Right lobe of liver (tissue), 6 donors: ENCODE results near the gene COX4I2. TPM values are rescaled to one million over a fixed set of nuclear protein-coding genes. Genes with fewer than 3 reads are reported as not detected.
"Not testable (repeated sequence)": the region's sequence is repeated elsewhere in the genome, so short reads cannot be mapped to it uniquely, and the experiment has no call there.

Source experiments
- ATAC-seq, 4 donors: fragments of 200-7000 bp; cut with Tn5 transposase; one replicate each; pipeline ENCODE4 v1.9.1; 2020; ENCODE audit warnings: mild to moderate bottlenecking in 4 of 4, moderate library complexity in 4 of 4
- DNase-seq, 3 donors: peaks; one replicate each; pipeline ENCODE4 v3.0.0-alpha.2; 2020
- H3K27ac ChIP-seq, 3 donors: fragments of 200-600 bp; one replicate each; pipeline ENCODE4 v1.8.0; 2022
- H3K27me3 ChIP-seq, 2 donors: fragments of 200-600 bp; one replicate each; pipeline ENCODE4 v1.8.0; 2022
- H3K36me3 ChIP-seq, 4 donors: fragments of 200-600 bp; sonication (generic) in 1 of 4; one replicate each; pipeline versions ENCODE4 v1.5.1 to v1.8.0; 2017 to 2022; ENCODE audit warnings: control low read depth in 1 of 4
- H3K4me1 ChIP-seq, 4 donors: fragments of 200-600 bp; sonication (generic) in 1 of 4; one replicate each; pipeline versions ENCODE4 v1.5.1 to v1.8.0; 2017 to 2022; ENCODE audit warnings: control low read depth in 1 of 4
- H3K4me3 ChIP-seq, 3 donors: fragments of 200-600 bp; one replicate each; pipeline ENCODE4 v1.8.0; 2022
- H3K9me3 ChIP-seq, 4 donors: fragments of 200-600 bp; sonication (generic) in 1 of 4; one replicate each; pipeline versions ENCODE4 v1.5.1 to v1.8.0; 2017 to 2022; ENCODE audit warnings: control low read depth in 1 of 4
- CTCF ChIP-seq, 4 donors: fragments of 200-600 bp in 3 of 4; fragments of 450-650 bp in 1 of 4; IDR thresholded peaks; one replicate each; pipeline versions ENCODE4 v1.5.1 to v1.8.0; 2016 to 2022; ENCODE audit warnings: antibody characterized with exemption in 4 of 4, mild to moderate bottlenecking in 2 of 4
- POLR2A ChIP-seq: fragments of 450-650 bp; IDR thresholded peaks from one replicate; pipeline ENCODE4 v1.6.1; 2017; ENCODE audit warnings: antibody characterized with exemption, mild to moderate bottlenecking
- WGBS: methylation state at CpG from one replicate; pipeline ENCODE4 v1.1.6; 2018; ENCODE audit warnings: low coverage, low lambda C conversion rate; ENCODE audit not compliant: insufficient coverage; ENCODE audit errors: missing lambda C conversion rate; 5-methylcytosine and 5-hydroxymethylcytosine counted together
- intact Hi-C, 2 donors: fragments of 100-400 bp; cut with DNase I; formaldehyde crosslinking; loops; one replicate each; pipeline versions ENCODE4 v1.11.2 to v1.14.1; 2022
- total RNA-seq, 6 experiments: library from RNA; depleted of rRNA in 2 of 6; stranded (reverse); fragments of >200 nt in 2 of 6; fragmentation: NEBNext Ultra II Directional in 3 of 6; extraction: Animal tissue kit (Norgen Biotek cat#: 25700) in 3 of 6; gene quantifications; one replicate each; pipeline versions ENCODE4 v1.1.0 to v1.2.4, GENCODE V29; 2016 to 2023
- donor health status: DM: no; HTN: yes; CAD: no.
- donor health status: DM: no; HTN: no; CAD: no.
- donor health status: DM: no; HTN: no; CAD: no.
- donor health status: DM: no; HTN: yes; CAD: no.
- donor health status: DM: no; HTN: yes; CAD: no.

COX4I2 gene
- total RNA-seq, 6 experiments from 2014 or later = not detected

- Histone ChIP-seq H3K27me3 (no peaks in the 10 kb centered on the region), H3K27ac (peak overlapping the region; percentile 59 to 81 (median 79)), H3K4me3 (peak overlapping the region; percentile 76 to 96 (median 82)), H3K4me1 (peaks cover 0 to 72% (median 22%) of the 10 kb centered on the region in 4 donors), H3K36me3 (no peaks in the 10 kb centered on the region), H3K9me3 (no peaks in the 10 kb centered on the region)
- ATAC-seq (no peak), DNase-seq (peak; percentile 62 to 76 (median 65))
- 28% methylated on average over 2 of the region's 8 CpGs for WGBS
- TF ChIP-seq POLR2A = peak; percentile 69
- TF ChIP-seq CTCF (IDR thresholded peaks at IDR 0.05) = no peak
- intact Hi-C loops = no loop called here
Measured at GRCh38 chr20:31606804-31607639, 30.7 kb upstream of the COX4I2 start.

GRCh38 chr20:31607640-31608250, 30.0 kb upstream of the COX4I2 start:
- 32% methylated on average over 9 of the region's 9 CpGs for WGBS
- H3K27me3 ChIP-seq = no peaks in the 10 kb centered on the region
- peaks cover 0 to 79% (median 27%) of the 10 kb centered on the region in 4 donors for H3K4me1 ChIP-seq
- H3K27ac ChIP-seq = peak overlapping the region; percentile 59 to 79 (median 69)
- ATAC-seq (no peak), DNase-seq (no peak)
- H3K36me3 ChIP-seq = no peaks in the 10 kb centered on the region
- TF ChIP-seq POLR2A (no peak), CTCF (IDR thresholded peaks at IDR 0.05) (no peak)
- H3K4me3 ChIP-seq = peak overlapping the region; percentile 6 to 96 (median 9)
- intact Hi-C loops = no loop called here
- H3K9me3 ChIP-seq = no peaks in the 10 kb centered on the region

- peak; percentile 39 to 67 (median 51) for ATAC-seq
- peak; percentile 93 to 95 (median 94) for DNase-seq
- Histone ChIP-seq H3K9me3 (no peaks in the 10 kb centered on the region), H3K27me3 (no peaks in the 10 kb centered on the region), H3K36me3 (no peaks in the 10 kb centered on the region), H3K4me3 (peak overlapping the region; percentile 6 to 16 (median 9)), H3K27ac (peak overlapping the region; percentile 46 to 79 (median 69)), H3K4me1 (peaks cover 0 to 79% (median 27%) of the 10 kb centered on the region in 4 donors)
- WGBS = 1% methylated on average over 14 of the region's 45 CpGs
- TF ChIP-seq POLR2A = peak; percentile 73
- TF ChIP-seq CTCF (IDR thresholded peaks at IDR 0.05) = no peak
- intact Hi-C loops = no loop called here
Measured at GRCh38 chr20:31608251-31608945, 29.3 kb upstream of the COX4I2 start.

- WGBS = 49% methylated on average over 11 of the region's 12 CpGs
- Histone ChIP-seq H3K4me1 (peaks cover 0 to 54% (median 25%) of the 10 kb centered on the region in 4 donors), H3K27ac (peak overlapping the region in 1 of 3 donors; percentile 49)
- H3K9me3 ChIP-seq, H3K36me3 ChIP-seq, H3K4me3 ChIP-seq, DNase-seq, ATAC-seq, H3K27me3 ChIP-seq: not testable (repeated sequence)
- intact Hi-C loops = loop anchor here in 1 of 2 donors (5.0 kb wide), 1 partner anchor 45 kb away; no protein-coding TSS in a partner anchor
Measured at GRCh38 chr20:31612271-31612640, 25.5 kb upstream of the COX4I2 start.
